Right lung (tissue), 5 donors: ENCODE measurements around the gene TP53RK. TPM values are rescaled to one million over a fixed set of nuclear protein-coding genes. Genes with fewer than 3 reads are reported as not detected.
A peak's percentile ranks its signal among the peaks of the same experiment; 100 is the strongest.

ENCODE experiments used
- DNase-seq, 2 donors: peaks; one replicate each; pipeline ENCODE4 v3.0.0-alpha.2; 2013
- polyA plus RNA-seq, 5 donors: library from polyadenylated mRNA; unstranded; fragments of 120-200 nt; gene quantifications; one replicate each; pipeline versions ENCODE4 v1.2.1 to v1.2.3, GENCODE V29; 2013; ENCODE audit warnings: inconsistent platforms in 1 of 5, low replicate concordance in 1 of 5; ENCODE audit not compliant: insufficient read length in 5 of 5, insufficient read depth in 1 of 5

Gene TP53RK
- polyA plus RNA-seq, 5 donors = 13.4 to 17.2 (median 15.1) TPM

DNA sequence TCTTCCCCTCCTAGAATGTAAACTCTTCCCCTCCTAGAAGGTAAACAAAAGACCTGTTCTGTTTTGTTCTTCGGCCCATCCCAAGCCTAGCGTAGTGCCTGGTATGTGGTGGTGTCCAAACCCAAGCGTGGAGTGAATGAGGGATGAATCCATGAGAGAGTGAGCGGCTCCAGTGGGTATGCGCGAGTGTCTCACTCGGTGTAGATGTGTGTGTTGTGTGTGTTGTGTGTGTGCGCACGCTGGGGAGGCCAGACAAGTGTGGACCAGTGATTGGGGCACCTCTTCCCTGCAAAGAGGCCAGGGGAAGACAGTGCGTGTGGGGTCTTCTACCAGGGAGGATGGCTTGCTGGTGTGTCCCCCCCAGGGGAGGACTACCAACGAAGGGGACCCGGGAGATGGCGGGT is 19.8 kb upstream of the TP53RK start:
- DNase-seq = peak in 1 of 2 donors; percentile 45

DNA sequence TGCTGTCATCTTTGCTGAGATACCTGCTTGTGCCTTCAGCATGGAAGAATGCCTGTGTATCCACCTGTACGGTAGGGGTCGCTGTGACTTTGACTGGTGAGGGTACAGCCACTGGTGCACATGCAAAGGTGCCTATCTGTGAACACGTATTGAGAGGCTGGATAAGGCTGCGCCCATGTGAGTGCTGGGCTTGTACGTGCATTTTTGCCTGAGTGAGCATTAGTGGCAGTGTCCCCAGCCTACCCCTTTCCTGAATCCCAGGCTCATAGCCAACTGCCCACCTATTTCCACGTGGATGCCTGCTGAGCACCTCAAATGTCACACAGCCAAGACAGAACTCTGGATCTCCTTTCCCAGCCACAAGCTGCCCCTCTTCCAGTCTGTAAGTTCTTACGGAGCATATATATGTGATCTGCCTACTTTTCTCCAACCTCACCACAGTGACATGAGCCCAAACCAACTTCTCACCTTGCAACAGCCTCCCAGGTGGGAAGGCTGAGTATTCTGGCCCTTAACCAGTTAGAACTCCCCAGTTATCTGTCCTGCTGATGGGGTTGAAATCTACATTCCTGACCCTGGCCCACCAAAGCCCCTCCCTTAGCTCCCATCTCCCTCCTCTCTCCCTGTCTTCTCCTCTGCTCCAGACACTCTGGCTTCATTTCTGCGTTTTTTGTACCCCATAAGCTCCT is 19.1 kb upstream of the TP53RK start:
- DNase-seq = no peak

DNA sequence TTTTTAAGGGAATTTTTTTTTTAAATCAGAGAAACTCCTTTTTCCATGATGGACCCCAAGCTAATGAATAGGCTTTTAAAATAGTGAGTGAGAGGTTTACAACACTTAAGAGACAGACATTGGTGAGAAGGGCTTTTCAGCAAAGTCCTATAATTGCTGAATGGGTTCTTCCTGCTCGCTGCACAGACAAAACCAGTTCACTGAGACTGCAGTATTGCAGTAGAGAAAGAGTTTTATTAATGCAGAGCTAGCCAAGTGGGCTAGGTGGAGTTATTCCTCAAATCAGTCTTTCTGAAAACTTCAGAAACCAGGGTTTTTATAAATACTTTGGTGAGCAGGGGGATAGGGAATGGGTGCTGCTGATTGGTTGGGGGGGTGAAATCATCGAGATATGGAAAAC is 17.0 kb upstream of the TP53RK start:
- DNase-seq = no peak

GRCh38 chr20:46705378-46705729 is 16.1 kb upstream of the TP53RK start:
- DNase-seq = no peak

DNA sequence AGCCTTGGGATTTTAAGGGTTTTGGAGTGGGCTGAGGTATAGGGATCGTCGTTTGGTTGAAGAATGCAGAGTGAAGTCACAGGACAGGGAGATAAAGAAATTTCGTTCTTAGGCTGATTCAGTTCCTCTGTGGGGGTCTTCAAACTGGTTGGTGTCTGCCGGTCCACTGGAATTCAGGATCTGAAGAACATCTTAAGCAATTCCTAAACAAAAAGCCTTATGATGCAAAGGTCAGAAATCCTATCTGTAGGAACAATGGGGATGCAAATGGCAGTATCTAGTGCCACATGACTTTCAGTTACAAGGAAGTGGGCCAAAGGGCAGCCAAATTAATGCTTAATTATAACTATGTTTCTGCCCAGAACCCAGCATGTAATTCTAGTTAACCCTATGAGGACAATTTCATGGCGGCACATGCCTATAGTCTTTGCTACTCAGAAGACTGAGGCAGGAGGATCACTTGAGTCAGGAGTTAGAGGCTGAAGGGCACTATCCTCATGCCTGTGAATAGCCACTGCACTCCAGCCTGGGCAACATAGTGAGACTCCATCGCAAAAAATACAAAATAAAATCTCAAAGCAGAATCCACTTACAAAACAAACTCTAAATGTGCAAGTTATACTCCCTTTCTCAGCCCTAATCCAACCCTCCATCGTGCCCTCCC is 15.6 kb upstream of the TP53RK start:
- no peak for DNase-seq

- DNase-seq = no peak
Observed at GRCh38 chr20:46703435-46703834, 14.2 kb upstream of the TP53RK start.

- no peak for DNase-seq
Observed at GRCh38 chr20:46702447-46703203, 13.4 kb upstream of the TP53RK start.

- no peak for DNase-seq
Observed at GRCh38 chr20:46701986-46702385, 12.7 kb upstream of the TP53RK start.

- no peak for DNase-seq
Observed at GRCh38 chr20:46701556-46701955, 12.3 kb upstream of the TP53RK start.

GRCh38 chr20:46701057-46701456 is 11.8 kb upstream of the TP53RK start:
- no peak for DNase-seq

- no peak for DNase-seq
Observed at GRCh38 chr20:46700481-46700880, 11.2 kb upstream of the TP53RK start.

- DNase-seq = no peak
Observed at GRCh38 chr20:46699651-46700359, 10.6 kb upstream of the TP53RK start.

DNA sequence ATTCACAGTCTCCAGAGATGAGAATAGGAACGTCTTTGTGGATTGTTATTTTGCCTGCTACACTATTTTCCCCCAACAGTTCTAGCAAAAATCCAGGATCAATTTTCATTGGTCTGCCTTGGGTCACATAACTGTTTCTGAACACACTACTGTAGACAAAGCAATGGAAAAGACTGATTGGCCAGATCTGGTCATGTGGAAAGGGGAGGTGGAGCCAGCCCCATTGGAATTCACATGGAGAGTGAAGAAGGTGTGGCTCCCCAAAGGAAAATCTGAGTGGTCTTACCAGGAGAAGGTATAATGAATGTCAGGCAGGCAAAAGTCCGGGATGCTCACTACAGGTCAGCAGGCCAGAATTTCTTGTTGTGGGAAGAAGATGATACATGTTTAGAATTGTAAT is 9.5 kb upstream of the TP53RK start:
- DNase-seq = no peak

DNA sequence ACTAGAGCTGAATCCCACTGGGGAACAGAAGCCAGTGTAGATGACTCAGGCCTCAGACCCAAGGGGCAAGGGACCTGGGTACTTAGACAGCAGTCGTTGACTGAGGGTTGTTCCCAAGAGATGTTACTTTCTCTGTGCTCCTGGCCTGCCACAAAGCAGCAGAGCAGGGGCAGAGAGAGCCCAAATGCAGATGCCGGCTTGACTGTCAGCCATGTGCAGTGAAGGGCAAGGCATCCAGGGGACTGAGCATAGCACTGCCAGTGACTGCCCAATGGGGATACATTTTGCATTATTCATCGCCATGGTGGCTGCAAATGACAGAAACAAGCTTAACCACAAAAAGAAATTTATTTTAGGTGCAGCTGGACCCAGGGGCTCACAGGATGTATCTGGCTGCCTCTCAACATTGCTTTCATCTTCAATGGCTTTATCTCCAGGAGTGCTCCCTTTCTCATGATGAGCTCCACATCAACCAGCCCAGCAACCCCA is 7.6 kb upstream of the TP53RK start:
- DNase-seq = no peak

- DNase-seq = no peak
Observed at GRCh38 chr20:46695892-46696291, 6.6 kb upstream of the TP53RK start.

- DNase-seq = no peak
Observed at GRCh38 chr20:46694484-46694883, 5.2 kb upstream of the TP53RK start.

DNA sequence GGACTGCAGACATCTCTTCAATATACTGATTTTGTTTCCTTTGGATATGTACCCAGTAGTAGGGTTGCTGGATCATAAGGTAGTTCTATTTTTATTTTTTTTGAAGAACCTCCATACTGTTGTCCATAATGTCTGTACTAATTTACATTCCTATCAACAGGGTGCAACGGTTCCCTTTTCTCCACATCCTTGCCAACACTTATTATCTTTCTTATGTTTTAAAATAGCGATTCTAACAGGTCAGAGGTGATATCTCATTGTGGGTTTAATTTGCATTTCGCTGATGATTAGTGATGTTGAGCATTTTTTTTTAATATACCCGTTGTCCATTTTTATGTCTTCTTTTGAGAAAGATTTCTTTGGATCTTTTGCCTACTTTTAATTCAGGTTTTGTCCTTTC is 2.0 kb upstream of the TP53RK start:
- no peak for DNase-seq

GRCh38 chr20:46690219-46691106 is 1.2 kb upstream of the TP53RK start:
- no peak for DNase-seq

DNA sequence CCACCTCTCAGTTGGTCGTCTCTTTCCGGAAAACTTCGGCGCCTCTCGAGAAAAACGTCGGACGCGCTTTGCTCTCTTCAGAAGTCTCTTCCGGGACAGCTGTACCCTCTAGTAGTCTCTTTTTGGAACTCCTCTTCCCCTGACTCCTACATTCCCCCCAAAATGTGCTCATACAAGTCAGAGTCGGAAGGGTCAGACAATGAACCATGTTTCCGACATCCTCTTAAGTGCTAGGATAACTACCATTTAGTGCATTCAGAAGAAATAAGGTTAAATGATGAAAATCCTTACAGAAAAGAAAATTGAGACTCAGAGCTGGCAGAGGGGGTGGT is 476 bp upstream of the TP53RK start:
- no peak for DNase-seq

- DNase-seq = no peak
Observed at GRCh38 chr20:46688151-46689081, 828 bp downstream of the TP53RK start.
